ENCODE measurements around the gene SSBP3. TPM values are rescaled to one million over a fixed set of nuclear protein-coding genes. Genes with fewer than 3 reads are reported as not detected.

The SSBP3 gene
- total RNA-seq, 1 donor from 2014 or later, result 7.8 TPM

DNA sequence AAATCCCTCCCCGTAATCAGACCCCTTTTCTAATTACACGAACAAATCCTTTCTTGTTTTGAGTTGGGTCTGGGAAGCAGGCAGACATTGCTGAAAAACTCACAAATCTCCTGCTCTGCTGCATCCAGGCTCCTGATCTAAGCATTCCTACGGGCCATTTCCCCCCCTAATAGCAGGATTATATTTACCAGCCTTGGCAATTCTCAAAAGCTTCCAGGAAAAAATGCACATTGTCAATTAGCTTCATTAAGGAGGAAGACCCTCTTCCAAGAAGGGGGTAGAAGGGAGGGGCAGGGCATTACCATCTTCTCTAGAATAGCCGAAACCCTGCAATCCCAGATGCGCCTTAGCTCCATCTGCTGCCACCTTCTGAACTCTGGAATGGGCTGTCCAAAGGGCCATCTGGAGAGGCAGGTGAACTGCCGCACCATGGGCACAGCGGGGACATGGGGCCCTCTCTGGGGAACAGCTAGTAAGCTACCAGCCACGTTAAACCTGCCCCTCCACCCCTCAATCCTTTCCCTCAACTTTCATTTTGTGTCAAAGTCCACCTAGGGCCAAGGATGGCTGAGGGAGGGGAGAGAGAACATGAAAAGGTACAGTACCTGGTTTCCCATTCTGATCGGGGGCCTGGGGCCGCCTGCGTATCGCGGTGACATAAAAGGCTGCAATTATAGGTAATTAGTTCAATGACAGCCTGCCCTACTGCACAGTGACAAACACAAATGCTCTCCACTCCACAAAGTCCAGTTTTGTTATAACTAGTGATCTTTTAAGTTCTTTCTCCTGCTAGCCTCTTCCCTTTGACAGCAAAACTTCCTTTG lies 149.5 kb downstream of the SSBP3 start:
- H3K4me3 ChIP-seq (ENCODE audit: low read depth, low read length), result no peak overlapping the region
- TF ChIP-seq, protein P1, sequence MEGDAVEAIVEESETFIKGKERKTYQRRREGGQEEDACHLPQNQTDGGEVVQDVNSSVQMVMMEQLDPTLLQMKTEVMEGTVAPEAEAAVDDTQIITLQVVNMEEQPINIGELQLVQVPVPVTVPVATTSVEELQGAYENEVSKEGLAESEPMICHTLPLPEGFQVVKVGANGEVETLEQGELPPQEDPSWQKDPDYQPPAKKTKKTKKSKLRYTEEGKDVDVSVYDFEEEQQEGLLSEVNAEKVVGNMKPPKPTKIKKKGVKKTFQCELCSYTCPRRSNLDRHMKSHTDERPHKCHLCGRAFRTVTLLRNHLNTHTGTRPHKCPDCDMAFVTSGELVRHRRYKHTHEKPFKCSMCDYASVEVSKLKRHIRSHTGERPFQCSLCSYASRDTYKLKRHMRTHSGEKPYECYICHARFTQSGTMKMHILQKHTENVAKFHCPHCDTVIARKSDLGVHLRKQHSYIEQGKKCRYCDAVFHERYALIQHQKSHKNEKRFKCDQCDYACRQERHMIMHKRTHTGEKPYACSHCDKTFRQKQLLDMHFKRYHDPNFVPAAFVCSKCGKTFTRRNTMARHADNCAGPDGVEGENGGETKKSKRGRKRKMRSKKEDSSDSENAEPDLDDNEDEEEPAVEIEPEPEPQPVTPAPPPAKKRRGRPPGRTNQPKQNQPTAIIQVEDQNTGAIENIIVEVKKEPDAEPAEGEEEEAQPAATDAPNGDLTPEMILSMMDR (conservative IDR thresholded peaks at IDR 0.05; ENCODE audit: low read depth, low read length), result no peak
- no peak for DNase-seq (ENCODE audit: low read depth)

DNA sequence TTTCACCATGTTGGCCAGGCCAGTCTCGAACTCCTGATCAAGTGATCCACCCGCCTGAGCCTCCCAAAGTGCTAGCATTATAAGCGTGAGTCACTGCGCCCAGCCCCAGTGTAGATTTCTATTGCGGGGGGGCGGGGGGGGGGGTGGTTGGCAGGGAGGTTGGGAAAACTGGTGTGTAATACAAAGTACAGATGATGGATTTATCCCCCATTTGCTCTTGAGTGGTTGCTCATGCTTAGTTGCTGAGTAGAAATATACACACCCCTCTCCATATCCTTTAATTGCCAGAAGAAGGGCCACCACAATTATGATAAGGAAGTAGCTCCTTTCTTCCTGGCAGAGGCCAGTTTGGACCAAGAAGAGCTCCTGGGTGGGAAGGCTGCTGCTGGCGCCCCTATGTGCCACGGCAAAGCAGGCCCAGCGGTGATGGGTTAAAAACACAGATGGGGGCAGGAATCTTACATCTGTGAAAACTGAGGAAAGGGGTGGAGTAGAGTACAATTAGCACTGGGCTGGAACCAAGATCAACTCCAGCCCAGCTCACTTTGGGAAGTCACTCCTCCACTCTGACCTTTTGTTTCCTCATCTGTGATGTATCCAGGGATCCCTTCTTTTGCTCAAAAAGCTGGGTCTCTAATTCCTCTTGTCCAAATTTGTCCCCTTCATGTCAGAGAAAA lies 151.0 kb downstream of the SSBP3 start:
- DNase-seq (ENCODE audit: low read depth), result no peak
- no peak overlapping the region for H3K4me3 ChIP-seq (ENCODE audit: low read depth, low read length)

DNA sequence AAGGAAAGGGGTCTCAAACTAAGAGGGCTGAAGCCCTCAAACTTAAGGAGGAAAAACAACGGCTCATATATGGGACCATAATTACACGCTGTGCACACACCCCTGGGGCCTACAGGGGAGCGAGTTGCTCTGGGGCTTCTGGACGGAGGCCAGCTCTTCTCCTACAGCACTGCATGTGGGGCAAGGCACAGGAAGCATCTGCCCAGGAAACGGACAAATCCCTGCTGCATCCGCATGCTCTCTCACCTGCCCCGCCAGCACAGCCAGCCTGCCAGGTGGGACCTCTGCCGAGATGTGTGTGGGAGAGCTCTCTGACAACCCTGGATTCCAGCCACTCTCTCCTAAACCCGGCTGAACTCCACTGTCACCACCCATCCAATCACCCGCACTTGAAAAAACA lies 152.1 kb downstream of the SSBP3 start:
- no peak for DNase-seq (ENCODE audit: low read depth)
- no peak overlapping the region for H3K4me3 ChIP-seq (ENCODE audit: low read depth, low read length)
- TF ChIP-seq, protein P1 (conservative IDR thresholded peaks at IDR 0.05; ENCODE audit: low read depth, low read length), result no peak

More for the DNA sequence above, 151.0 kb downstream of the SSBP3 start:
- TF ChIP-seq, protein P1 (conservative IDR thresholded peaks at IDR 0.05; ENCODE audit: low read depth, low read length), result no peak

DNA sequence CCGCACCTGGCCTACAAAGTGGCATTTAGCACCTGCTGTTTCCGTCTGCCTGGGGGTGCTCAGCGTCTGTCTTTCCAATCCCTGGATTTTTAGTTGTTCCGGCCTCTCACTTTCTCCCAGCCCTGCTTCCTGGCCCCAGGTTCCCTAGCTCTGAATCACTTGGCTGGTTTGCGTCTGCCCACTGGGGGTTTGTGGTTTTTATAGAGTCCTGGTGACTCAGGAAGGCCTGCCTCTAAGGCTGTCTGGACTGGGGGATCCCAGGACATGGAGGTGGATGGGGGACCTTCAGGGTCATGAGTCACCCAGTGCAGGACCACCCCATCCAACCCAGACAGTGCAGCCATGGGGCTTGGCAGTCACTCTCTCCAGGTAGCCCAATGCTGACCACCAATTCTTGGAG lies 152.7 kb downstream of the SSBP3 start:
- no peak overlapping the region for H3K4me3 ChIP-seq (ENCODE audit: low read depth, low read length)
- peak; percentile 48 for DNase-seq (ENCODE audit: low read depth)
- TF ChIP-seq, protein P1 (conservative IDR thresholded peaks at IDR 0.05; ENCODE audit: low read depth, low read length), result no peak

DNA sequence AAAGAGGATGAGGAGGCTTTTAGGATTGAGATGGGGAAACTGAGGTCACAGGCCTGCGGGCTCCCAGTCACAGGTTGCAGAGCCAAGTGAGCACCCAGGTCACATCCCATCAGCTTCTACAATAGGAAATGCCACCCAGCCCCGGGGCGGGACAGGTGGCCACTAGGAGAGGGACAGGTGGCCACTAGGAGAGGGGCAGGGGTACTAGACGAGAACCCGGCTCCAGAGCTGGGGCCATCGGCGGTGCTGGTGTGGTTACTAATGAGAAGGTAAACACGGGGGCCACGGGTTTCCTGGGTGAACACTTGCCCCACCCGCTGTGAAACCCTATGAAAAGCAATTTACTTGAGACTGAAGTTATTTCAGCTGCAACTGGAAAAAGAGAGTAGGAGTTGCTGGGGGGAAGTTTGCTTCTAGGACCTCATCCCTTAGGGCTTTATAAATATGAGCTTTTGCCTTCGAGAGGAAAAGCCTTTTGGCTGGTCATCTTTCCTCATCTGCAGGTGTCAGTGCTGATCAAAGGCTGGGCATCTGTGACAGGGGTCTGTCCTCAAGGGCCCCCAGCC lies 153.7 kb downstream of the SSBP3 start:
- DNase-seq (ENCODE audit: low read depth), result no peak
- no peak overlapping the region for H3K4me3 ChIP-seq (ENCODE audit: low read depth, low read length)
- TF ChIP-seq, protein P1 (conservative IDR thresholded peaks at IDR 0.05; ENCODE audit: low read depth, low read length), result no peak

DNA sequence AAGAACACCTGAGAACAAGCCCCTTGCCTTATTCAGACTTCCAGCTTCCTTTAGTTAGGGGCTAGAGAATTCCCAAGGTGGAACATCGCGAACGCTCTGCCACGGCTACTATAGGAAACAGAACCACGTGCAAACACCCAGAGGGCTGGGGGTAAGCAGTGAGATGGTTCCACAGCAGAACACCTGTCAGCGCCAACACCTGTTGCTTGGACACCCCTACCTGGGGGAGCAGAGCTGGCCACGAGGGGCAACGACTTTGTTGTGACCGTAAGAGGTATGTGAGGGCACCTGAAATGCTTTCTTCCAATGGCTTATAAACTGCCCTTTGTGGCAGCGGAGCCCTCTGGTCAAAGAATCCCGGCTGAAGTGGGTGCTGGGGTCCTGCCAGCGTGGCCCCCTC lies 155.5 kb downstream of the SSBP3 start:
- DNase-seq (ENCODE audit: low read depth), result no peak
- H3K4me3 ChIP-seq (ENCODE audit: low read depth, low read length), result no peak overlapping the region
- TF ChIP-seq, protein P1 (conservative IDR thresholded peaks at IDR 0.05; ENCODE audit: low read depth, low read length), result no peak

Data from epithelial cell of proximal tubule (primary cell).